Chondrocyte (in vitro differentiated cells): ENCODE measurements around the gene C1orf94. TPM values are rescaled to one million over a fixed set of nuclear protein-coding genes. Genes with fewer than 3 reads are reported as not detected.
A peak's percentile ranks its signal among the peaks of the same experiment; 100 is the strongest.

ENCODE experiments used
- DNase-seq: peaks from one replicate; pipeline ENCODE4 v3.0.0; 2021; ENCODE audit warnings: mixed read lengths, low spot score
- H3K27ac Mint-ChIP-seq: one replicate; pipeline ENCODE4 v1.8.0; 2021; ENCODE audit warnings: mild to moderate bottlenecking, moderate library complexity, mixed read lengths; ENCODE audit not compliant: unreplicated experiment
- H3K27me3 Mint-ChIP-seq: 2 replicates; pipeline ENCODE4 v1.8.0; 2021; ENCODE audit warnings: low read depth, mixed read lengths
- H3K36me3 Mint-ChIP-seq: 2 replicates; pipeline ENCODE4 v1.8.0; 2021; ENCODE audit warnings: low read depth, mixed read lengths
- H3K4me1 Mint-ChIP-seq: 2 replicates; pipeline ENCODE4 v1.8.0; 2021; ENCODE audit warnings: low read depth, mild to moderate bottlenecking, mixed read lengths
- H3K4me3 Mint-ChIP-seq: one replicate; pipeline ENCODE4 v1.8.0; 2021; ENCODE audit warnings: mild to moderate bottlenecking, moderate library complexity, mixed read lengths; ENCODE audit not compliant: unreplicated experiment
- H3K9me3 Mint-ChIP-seq: 2 replicates; pipeline ENCODE4 v1.8.0; 2021; ENCODE audit warnings: low read depth, mixed read lengths
- total RNA-seq: library from RNA; stranded (reverse); gene quantifications from 3 replicates; pipeline ENCODE4 v1.2.1, GENCODE V29; 2021
- TF ChIP-seq, protein P1 (sequence below): fragments of 200-600 bp; sonication (generic); IDR thresholded peaks from 2 replicates; pipeline ENCODE4 v1.5.0; 2021; ENCODE audit warnings: antibody characterized with exemption, mild to moderate bottlenecking, moderate library complexity

C1orf94 gene
- total RNA-seq, 1 donor from 2014 or later: not detected

DNA sequence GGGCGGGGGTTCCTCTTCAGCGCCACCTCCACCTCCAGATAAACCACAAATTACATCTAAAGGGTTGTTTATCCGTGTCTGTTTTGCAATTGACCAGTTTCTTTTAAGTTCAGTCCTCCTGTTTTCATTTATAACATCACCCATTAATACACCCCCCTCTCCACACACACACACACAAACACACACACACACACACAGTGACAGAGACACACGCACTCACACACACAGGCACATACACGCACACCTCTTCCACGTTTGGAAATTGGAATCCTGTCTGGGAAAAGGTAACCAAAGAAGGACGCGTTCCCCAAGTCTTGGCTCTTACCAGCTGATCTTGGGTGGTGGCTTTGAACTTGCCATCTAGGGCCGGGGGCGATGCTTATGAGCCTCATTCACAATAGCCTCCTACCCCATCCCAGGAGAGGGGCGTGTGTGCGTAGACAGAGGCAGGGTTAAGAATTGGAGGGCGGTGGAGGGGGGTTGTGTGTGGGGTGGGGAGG is 11.2 kb upstream of the C1orf94 start:
- Mint-ChIP-seq H3K27ac (no peak overlapping the region), H3K27me3 (peaks cover 73% of the 10 kb centered on the region), H3K4me1 (peaks cover 16% of the 10 kb centered on the region), H3K4me3 (peak overlapping the region; percentile 55), H3K36me3 (peaks cover 1% of the 10 kb centered on the region), H3K9me3 (no peaks in the 10 kb centered on the region)
- TF ChIP-seq, protein P1, sequence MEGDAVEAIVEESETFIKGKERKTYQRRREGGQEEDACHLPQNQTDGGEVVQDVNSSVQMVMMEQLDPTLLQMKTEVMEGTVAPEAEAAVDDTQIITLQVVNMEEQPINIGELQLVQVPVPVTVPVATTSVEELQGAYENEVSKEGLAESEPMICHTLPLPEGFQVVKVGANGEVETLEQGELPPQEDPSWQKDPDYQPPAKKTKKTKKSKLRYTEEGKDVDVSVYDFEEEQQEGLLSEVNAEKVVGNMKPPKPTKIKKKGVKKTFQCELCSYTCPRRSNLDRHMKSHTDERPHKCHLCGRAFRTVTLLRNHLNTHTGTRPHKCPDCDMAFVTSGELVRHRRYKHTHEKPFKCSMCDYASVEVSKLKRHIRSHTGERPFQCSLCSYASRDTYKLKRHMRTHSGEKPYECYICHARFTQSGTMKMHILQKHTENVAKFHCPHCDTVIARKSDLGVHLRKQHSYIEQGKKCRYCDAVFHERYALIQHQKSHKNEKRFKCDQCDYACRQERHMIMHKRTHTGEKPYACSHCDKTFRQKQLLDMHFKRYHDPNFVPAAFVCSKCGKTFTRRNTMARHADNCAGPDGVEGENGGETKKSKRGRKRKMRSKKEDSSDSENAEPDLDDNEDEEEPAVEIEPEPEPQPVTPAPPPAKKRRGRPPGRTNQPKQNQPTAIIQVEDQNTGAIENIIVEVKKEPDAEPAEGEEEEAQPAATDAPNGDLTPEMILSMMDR: no peak
- no peak for DNase-seq

DNA sequence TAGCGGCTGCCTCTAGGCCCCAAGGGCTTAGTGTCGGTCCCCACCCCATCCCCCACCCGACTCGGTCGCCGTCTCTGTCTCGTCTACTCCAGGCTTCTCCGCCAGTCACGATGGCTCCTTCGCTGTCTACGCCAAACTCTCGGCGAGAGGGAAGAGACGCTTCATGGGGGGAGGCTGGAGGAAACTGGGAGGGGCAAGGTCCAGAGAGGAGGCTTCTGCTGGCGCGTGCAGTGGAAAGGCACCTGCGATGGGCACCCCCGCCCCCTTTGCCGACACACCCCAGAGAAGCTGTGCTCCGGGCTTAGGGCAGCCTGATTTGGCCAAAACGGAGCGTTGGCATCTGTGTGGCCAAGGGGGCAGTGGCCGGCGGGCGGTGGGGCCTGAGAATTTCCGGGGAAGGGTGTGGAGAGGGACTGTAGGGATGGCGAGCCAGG is 10.5 kb upstream of the C1orf94 start:
- TF ChIP-seq, protein P1: no peak
- H3K36me3 Mint-ChIP-seq: peaks cover 1% of the 10 kb centered on the region
- peaks cover 74% of the 10 kb centered on the region for H3K27me3 Mint-ChIP-seq
- no peak for DNase-seq
- H3K9me3 Mint-ChIP-seq: no peaks in the 10 kb centered on the region
- H3K27ac Mint-ChIP-seq: no peak overlapping the region
- no peak overlapping the region for H3K4me3 Mint-ChIP-seq
- H3K4me1 Mint-ChIP-seq: peaks cover 16% of the 10 kb centered on the region

DNA sequence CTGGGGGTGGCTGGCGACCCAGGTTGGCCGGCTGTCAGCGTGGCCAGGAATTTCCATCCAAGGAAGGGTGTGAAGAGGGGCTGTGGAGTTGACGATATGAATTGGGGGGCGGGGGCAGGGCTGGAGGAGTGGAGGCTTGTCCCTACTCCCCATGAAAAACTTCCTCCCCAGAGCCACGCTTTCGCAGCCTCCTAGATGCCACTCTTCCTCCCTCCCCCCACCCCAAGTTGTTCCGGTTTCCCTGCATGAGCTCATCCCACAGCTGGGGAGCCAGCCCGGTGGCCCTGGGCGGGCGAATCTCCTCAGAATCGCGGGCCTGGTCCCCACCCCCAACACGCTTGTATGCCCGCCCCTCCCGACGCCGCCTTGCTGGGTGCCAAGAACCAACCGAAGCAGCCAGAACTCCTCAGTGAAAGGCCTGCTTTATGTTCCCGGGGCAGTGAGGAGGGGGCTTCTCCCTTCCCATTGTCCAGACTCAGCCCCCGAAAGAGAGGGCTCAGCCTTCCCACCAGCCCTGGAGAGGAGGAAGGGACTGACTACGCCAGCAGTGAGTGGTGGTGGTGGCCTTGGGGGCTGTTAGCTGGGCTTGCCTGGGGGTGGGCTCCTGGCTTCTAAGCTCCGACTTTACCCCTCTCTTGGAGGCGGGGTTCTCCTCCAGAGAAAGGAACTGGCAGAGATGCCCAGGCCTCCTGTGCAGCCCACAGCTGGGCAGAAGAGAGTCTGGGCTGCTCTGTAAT is 9.9 kb upstream of the C1orf94 start:
- peaks cover 1% of the 10 kb centered on the region for H3K36me3 Mint-ChIP-seq
- TF ChIP-seq, protein P1: no peak
- no peak overlapping the region for H3K27ac Mint-ChIP-seq
- peaks cover 16% of the 10 kb centered on the region for H3K4me1 Mint-ChIP-seq
- no peak overlapping the region for H3K4me3 Mint-ChIP-seq
- H3K9me3 Mint-ChIP-seq: no peaks in the 10 kb centered on the region
- peaks cover 70% of the 10 kb centered on the region for H3K27me3 Mint-ChIP-seq
- no peak for DNase-seq

DNA sequence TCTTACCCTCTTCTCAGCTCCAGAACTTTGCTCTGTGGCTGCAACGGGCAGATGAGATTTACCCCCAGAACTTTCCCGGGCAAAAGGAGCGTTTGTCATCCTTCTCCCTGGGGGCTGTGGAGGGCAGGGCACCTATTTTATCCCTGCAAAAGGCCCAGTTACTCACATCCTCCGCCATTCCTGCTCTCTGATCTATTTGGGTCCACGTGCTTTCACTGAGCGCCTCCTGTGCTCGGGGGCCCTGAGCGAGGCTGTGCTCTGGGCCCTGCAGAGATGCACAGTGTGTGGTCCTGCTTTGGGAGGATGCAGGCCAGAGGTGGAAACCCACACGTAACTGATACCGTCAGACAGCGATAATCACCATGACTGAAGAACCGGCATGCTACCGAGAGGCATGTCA is 9.3 kb upstream of the C1orf94 start:
- Mint-ChIP-seq H3K27ac (no peak overlapping the region), H3K4me1 (peaks cover 16% of the 10 kb centered on the region), H3K36me3 (peaks cover 1% of the 10 kb centered on the region), H3K9me3 (no peaks in the 10 kb centered on the region), H3K4me3 (no peak overlapping the region), H3K27me3 (peaks cover 70% of the 10 kb centered on the region)
- TF ChIP-seq, protein P1: no peak
- DNase-seq: no peak

DNA sequence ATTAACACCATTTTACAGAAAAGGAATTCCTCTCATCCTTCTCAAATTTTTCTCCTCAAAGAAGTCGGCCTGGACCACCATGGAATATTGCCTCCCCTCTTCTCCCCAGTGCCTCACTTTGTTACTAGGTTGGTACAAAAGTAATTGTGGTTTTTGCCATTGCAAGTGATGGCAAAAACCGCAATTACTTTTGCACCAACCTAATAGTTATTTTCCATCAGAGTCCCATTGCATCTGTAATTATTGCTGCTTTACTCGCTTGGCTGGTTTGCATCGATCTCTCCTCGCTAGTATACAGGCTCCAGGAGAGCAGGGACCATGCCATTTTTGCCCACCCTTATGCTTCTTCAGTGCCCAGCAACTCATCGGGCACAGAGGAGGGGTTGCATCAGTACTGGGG is 963 bp upstream of the C1orf94 start:
- no peak overlapping the region for H3K27ac Mint-ChIP-seq
- no peak for DNase-seq
- no peaks in the 10 kb centered on the region for H3K4me1 Mint-ChIP-seq
- no peaks in the 10 kb centered on the region for H3K36me3 Mint-ChIP-seq
- no peak overlapping the region for H3K4me3 Mint-ChIP-seq
- H3K27me3 Mint-ChIP-seq: peaks cover 21% of the 10 kb centered on the region
- TF ChIP-seq, protein P1: no peak
- no peaks in the 10 kb centered on the region for H3K9me3 Mint-ChIP-seq
